ENCODE measurements around the gene GARRE1. TPM values are rescaled to one million over a fixed set of nuclear protein-coding genes. Genes with fewer than 3 reads are reported as not detected.
A peak's percentile ranks its signal among the peaks of the same experiment; 100 is the strongest.

The GARRE1 gene
- total RNA-seq, 1 experiment from 2014 or later, result 23.3 TPM

DNA sequence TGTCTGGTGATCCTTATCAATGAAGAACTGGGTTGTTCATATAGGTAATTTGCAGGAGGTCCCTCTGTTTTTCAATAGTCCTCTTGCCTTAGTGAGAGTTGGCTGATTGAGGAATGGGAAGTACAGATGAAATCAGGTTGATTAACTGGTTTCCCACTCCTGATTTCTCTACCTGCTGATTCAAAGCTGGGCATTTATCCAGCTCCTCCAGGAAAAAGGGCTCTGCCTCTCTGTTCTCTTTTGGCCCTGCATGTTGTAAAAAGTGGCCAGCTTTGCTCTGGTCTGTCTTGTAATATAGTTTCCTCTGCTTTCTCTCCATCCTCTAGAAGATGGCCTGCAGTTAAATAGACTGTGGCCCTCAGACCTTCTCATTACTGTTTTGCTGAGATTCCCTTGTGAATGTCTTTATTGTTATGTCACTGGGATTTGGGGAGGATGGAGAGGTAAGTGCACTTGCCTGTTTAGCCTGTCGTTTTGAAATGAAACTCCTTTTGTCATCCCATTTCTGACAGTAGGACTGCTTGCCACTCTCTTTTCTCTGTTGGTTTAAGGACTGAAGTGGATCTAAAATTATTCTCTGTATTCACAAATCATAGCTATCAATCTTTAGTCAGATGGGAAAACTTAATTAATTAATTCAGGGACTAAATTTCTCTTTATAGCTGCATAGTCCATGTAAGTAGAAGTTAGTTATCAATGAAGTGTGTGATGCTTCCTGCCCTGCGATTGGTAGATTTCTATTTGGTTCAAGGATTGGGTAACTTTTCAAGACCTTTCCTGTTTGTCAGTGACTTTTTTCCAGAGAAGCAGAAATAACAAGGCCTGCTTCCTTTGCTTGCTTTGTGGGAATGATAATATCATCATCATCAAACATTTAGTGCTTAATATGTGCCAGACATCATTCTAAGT, 28.5 kb downstream of the GARRE1 start:
- ChIA-PET CTCF (interaction anchor here (0.7 kb wide), 1 partner anchor 80 kb away, joined by 4 read pairs; no protein-coding TSS in a partner anchor), POLR2A (ENCODE audit: unreplicated experiment) (interaction anchor here (0.5 to 0.6 kb wide), 3 partner anchors 11 to 49 kb away, joined by 3 read pairs; no protein-coding TSS in a partner anchor)
- TF ChIP-seq, protein P1, sequence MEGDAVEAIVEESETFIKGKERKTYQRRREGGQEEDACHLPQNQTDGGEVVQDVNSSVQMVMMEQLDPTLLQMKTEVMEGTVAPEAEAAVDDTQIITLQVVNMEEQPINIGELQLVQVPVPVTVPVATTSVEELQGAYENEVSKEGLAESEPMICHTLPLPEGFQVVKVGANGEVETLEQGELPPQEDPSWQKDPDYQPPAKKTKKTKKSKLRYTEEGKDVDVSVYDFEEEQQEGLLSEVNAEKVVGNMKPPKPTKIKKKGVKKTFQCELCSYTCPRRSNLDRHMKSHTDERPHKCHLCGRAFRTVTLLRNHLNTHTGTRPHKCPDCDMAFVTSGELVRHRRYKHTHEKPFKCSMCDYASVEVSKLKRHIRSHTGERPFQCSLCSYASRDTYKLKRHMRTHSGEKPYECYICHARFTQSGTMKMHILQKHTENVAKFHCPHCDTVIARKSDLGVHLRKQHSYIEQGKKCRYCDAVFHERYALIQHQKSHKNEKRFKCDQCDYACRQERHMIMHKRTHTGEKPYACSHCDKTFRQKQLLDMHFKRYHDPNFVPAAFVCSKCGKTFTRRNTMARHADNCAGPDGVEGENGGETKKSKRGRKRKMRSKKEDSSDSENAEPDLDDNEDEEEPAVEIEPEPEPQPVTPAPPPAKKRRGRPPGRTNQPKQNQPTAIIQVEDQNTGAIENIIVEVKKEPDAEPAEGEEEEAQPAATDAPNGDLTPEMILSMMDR (conservative IDR thresholded peaks at IDR 0.05), result no peak
- no peak for TF ChIP-seq EZH2 (IDR thresholded peaks at IDR 0.05; ENCODE audit: low read depth)
- Histone ChIP-seq H4K20me1 (ENCODE audit: insufficient read depth) (no peaks in the 10 kb centered on the region; the same call in none of the 2 replicates), H3F3A (ENCODE audit: insufficient read depth, low read depth) (peaks cover 15% of the 10 kb centered on the region; the same call in 1 of the 2 replicates), H3K9me3 (ENCODE audit: insufficient read depth, low read depth) (no peaks in the 10 kb centered on the region), H3K4me2 (peak overlapping the region; percentile 9; the same call in 1 of the 2 replicates), H3K4me1 (replicated peaks; ENCODE audit: insufficient read depth) (peaks cover 12% of the 10 kb centered on the region), H3K4me3 (no peak overlapping the region), H3K27me3 (ENCODE audit: insufficient read depth, low read depth) (no peaks in the 10 kb centered on the region), H2AFZ (no peak overlapping the region), H3K9me2 (ENCODE audit: insufficient read depth) (no peaks in the 10 kb centered on the region), H3K79me2 (ENCODE audit: low read depth) (peaks cover 4% of the 10 kb centered on the region; the same call in 1 of the 2 replicates), H3K36me3 (ENCODE audit: low read depth) (no peaks in the 10 kb centered on the region), H3K27ac (no peak overlapping the region)
- BruUV-seq (replicated peaks), result no TSS peak
- intact Hi-C loops (cut with micrococcal nuclease; ENCODE audit: unreplicated experiment), result no loop called here
- DNase-seq, result peak in 1 of 2 experiments; percentile 43

DNA sequence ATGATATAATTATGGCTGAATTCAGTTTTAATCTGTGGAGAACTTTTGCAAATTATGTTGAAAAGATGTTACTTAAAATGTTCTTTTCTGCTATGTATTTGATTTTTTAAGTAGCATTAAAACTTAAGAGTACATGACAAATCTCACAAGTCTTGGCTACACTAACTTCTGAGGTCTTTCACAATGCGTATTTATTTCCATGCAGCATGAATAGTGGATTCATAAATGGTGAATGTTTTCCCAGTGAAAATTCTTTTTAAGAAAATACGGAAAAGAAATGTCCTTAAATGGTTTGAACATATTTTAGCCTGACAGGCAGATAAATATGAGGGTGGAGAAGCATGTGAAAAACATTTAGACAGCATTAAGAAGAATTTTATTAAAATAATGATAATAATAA, 30.2 kb downstream of the GARRE1 start:
- H3K9me2 ChIP-seq (ENCODE audit: insufficient read depth), result no peaks in the 10 kb centered on the region
- no TSS peak for BruUV-seq (replicated peaks)
- peaks cover 15% of the 10 kb centered on the region; the same call in 1 of the 2 replicates for H3F3A ChIP-seq (ENCODE audit: insufficient read depth, low read depth)
- H3K36me3 ChIP-seq (ENCODE audit: low read depth), result no peaks in the 10 kb centered on the region
- H3K4me3 ChIP-seq, result no peak overlapping the region
- no peak for DNase-seq
- intact Hi-C loops (cut with micrococcal nuclease; ENCODE audit: unreplicated experiment), result no loop called here
- no peaks in the 10 kb centered on the region for H3K27me3 ChIP-seq (ENCODE audit: insufficient read depth, low read depth)
- no peak overlapping the region for H2AFZ ChIP-seq
- H3K4me2 ChIP-seq, result no peak overlapping the region
- H4K20me1 ChIP-seq (ENCODE audit: insufficient read depth), result no peaks in the 10 kb centered on the region; the same call in none of the 2 replicates
- H3K9me3 ChIP-seq (ENCODE audit: insufficient read depth, low read depth), result no peaks in the 10 kb centered on the region
- peaks cover 4% of the 10 kb centered on the region; the same call in 1 of the 2 replicates for H3K79me2 ChIP-seq (ENCODE audit: low read depth)
- ChIA-PET POLR2A (ENCODE audit: unreplicated experiment) (no interaction called here), CTCF (no interaction called here)
- TF ChIP-seq EZH2 (IDR thresholded peaks at IDR 0.05; ENCODE audit: low read depth), result no peak
- TF ChIP-seq, protein P1 (conservative IDR thresholded peaks at IDR 0.05), result no peak
- H3K27ac ChIP-seq, result no peak overlapping the region
- H3K4me1 ChIP-seq (replicated peaks; ENCODE audit: insufficient read depth), result peaks cover 12% of the 10 kb centered on the region

DNA sequence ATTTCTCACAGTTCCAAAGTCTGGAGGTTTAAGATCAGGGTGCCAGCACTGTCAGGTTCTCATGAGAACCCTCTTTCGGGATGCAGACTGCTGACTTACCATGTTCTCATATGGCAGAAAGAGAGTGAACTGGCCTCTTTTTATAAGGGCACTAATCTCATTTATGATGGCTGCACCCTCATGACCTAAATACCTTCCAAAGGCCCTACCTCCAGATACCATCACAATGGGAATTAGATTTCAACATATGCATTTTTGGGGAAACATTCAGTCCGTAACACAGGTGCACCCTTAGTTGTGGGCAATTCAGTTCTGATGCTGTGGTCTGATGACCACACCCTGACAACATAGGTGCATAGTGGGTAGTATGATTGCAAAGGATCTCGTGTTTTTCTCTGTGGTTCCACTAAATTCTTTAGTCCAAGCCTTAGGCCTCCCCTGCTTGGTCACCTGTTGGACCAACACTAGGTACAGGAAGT, 33.3 kb downstream of the GARRE1 start:
- no TSS peak for BruUV-seq (replicated peaks)
- TF ChIP-seq, protein P1 (conservative IDR thresholded peaks at IDR 0.05), result no peak
- TF ChIP-seq EZH2 (IDR thresholded peaks at IDR 0.05; ENCODE audit: low read depth), result no peak
- H3K4me3 ChIP-seq, result no peak overlapping the region
- peaks cover 5% of the 10 kb centered on the region; the same call in 1 of the 2 replicates for H3F3A ChIP-seq (ENCODE audit: insufficient read depth, low read depth)
- no peaks in the 10 kb centered on the region for H3K27me3 ChIP-seq (ENCODE audit: insufficient read depth, low read depth)
- H3K27ac ChIP-seq, result no peak overlapping the region
- H3K9me2 ChIP-seq (ENCODE audit: insufficient read depth), result no peaks in the 10 kb centered on the region
- CTCF ChIA-PET, result no interaction called here
- intact Hi-C loops (cut with micrococcal nuclease; ENCODE audit: unreplicated experiment), result no loop called here
- peaks cover 4% of the 10 kb centered on the region; the same call in 1 of the 2 replicates for H3K79me2 ChIP-seq (ENCODE audit: low read depth)
- no peak overlapping the region for H2AFZ ChIP-seq
- no peak for DNase-seq
- no peaks in the 10 kb centered on the region for H3K9me3 ChIP-seq (ENCODE audit: insufficient read depth, low read depth)
- H4K20me1 ChIP-seq (ENCODE audit: insufficient read depth), result no peaks in the 10 kb centered on the region; the same call in 1 of the 2 replicates
- peaks cover 2% of the 10 kb centered on the region for H3K4me1 ChIP-seq (replicated peaks; ENCODE audit: insufficient read depth)
- POLR2A ChIA-PET (ENCODE audit: unreplicated experiment), result no interaction called here
- no peak overlapping the region for H3K4me2 ChIP-seq
- H3K36me3 ChIP-seq (ENCODE audit: low read depth), result no peaks in the 10 kb centered on the region
